AG08395 (cell line): ENCODE results near the gene MVD.

Experiments
- DNase-seq: peaks from one replicate; pipeline ENCODE4 v3.0.0; 2012; ENCODE audit warnings: mixed read lengths, low spot score

Gene MVD

DNA sequence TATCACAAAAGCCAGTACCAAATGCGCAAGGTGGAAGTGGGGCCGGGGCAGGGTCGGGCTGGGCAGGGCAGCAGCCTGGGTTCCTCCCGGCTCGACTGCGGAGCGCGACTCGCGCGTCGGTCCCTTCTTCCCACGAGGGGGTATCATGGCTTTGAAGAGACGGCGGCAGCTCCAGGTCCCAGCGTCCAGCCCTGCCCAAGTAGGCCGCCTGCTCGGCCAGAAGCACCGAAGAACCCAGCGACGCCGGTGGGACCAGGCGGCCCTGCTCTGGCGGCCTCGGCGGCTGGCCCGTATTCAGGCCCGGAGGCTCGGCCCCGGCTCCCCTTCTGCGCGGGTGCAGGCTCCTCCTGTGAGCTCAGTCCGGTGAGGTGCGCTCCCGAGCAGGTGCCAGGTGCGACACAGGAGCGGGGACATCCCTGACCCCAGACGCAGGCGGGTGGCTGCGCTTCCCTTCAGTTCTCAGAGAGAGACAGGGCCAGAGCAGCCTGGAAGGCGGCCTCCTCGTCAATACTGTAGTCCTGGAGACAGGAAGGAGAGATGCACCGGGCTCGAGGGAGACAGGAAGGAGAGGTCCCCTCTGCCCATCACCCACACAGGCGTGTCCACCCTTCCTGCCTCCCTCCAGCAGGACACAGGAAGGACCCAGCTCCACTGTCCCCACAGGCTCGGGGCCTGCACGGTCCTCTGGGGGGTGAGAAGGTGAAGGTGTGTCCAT lies 34.4 kb upstream of the MVD start:
- DNase-seq, result no peak

DNA sequence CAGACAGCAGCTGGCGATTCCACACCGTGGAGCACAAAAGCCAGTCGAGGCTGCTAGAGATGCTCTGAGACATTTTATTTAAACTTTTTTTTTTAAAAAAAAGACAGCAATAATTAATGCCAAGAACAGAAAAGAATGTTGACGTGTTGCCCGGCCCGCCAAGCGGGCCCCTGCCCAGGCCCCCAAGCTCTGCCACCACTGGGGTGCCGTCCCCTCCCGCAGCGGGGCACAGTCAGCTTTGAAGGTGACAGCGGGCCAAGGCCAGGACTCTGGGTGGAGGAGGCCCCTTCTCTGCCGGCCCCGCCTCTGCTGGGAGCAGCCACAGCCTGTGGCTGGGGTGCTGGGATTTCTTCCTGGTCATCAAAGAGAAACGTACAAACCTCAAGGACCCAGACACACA lies 33.5 kb upstream of the MVD start:
- DNase-seq, result no peak

DNA sequence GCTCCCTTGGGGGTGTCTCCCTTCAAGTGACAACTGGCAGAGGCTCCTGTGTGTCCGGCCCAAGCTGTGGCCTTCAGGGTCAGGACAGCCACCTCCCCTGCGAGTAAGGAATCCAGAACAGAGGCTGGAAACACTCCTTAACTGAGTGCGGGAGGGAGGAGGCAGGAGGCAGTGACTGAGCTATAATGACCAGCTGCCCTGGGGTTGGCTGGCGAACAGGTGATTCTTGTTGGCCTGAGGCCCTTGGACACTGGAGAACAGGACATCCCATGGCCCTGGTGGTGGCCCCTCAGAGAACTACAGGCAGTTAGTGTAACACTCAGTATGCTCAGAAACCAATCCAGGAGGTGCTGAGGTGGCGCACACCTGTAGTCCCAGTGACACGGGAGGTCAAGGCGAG lies 32.9 kb upstream of the MVD start:
- no peak for DNase-seq

DNA sequence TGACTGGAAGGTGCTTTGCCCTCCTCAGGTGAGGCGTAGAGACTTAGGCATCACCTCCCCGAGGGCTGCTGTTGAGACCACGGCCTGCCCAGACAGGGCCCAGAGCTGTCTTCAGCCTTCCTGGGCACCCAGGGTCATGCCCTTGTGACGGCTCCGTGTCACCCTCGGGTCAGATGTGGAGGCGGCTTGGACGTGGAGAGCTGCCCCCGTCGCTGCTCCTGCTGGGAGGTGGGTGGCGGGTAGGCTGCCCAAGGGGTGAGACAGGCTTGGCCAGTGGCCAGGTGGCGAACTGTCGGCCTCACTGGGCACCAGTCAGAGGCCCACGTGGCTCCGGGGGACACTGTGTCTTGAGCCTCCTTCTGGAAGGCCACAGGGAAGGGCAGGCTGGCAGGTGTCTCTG lies 32.3 kb upstream of the MVD start:
- no peak for DNase-seq

DNA sequence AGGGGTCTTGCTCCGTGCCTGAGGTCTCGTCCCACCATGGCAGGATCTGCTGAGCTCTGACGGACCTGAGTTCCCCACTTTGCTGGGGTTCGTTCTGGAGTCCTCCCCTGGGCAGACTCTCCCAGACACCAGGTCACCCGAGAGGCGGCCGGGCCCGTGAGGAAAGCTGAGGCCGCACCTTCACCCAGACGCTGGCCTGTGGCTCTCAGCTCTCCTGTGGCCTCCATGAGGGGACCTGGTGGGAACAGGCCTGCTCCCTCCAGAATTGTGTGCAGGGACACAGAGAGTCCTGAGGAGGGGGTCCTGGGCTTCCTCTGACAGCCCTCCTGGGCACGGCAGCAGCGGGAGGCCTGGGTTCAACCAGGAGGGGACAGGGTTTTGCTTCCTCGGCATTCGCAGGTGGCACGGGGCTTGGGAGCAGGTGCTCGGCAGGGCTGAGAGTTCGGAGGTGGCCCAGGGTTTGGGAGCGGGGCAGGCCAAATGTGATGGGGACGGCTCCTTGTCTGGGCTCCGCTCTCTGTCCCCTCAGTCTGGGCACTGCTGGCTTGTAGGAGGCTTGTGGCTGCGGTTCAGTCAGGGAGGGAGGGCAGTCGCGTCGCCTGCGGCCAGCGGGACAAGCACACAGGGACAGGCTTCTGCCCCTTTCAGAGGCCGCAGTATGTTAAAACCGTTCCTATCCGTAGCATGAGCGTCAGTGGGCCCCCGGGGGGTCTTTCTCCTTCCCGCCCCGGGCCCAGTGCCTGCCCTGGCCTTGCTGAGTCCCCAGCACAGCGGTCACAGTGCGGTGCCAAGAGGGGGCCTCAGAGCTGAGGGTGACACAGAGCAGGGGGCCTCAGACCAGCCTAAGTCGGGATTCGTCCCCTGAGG lies 31.6 kb upstream of the MVD start:
- no peak for DNase-seq

DNA sequence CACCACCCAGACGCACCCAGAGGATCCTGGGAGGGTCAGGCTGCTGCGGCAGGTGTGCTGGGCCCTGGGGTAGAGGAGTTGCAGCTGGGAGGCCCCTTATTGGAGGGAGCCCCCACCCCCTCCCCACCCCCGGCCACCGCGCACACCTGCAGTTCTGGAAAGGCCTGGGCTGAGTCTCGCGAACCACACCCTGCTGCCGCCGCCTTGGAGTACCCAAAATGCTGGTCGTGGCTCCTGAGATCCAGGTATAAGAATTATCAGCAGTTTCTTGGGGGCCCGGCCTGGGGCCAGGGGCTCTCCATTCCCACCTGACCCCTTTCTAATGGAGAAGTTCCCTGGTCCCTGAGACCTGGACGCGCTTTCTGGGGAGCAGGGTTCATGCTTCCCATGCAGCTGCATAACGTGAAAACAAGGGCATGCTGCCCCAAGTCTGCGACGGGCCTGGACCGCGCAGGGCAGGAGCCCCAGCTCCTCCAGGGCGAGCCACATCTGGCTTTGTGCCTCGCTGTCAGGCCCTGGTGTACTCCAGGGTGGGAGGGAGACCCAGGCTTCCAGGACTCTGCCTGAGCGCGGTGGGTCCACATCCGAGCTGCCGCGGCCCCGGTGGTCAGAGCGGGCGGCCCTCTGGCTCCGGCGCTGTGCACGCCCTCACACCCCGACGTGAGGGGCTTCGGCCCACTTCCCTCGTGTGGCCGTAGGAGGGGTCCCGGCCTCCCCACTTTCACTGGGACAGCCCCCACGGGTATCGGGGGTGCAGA lies 30.7 kb upstream of the MVD start:
- no peak for DNase-seq

DNA sequence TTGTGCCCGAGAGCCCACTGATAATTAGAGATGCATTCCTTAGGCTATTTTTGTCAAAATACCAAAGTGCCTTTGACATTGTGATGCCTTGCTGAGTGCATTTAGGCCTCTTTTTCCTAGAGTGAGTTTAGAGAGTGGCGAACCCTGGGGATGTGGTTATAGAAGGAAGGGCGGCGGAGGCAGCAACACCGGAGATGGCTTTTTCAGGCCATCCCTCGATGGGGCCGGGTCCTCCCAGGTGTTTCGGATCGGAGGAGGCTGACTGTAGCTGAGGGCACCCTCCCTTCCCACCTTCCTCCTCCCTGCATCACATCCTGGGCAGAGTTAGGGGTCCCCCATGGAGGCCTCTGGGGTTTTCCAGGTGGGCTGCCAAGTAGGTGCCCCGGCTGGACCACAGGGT lies 30.0 kb upstream of the MVD start:
- no peak for DNase-seq

DNA sequence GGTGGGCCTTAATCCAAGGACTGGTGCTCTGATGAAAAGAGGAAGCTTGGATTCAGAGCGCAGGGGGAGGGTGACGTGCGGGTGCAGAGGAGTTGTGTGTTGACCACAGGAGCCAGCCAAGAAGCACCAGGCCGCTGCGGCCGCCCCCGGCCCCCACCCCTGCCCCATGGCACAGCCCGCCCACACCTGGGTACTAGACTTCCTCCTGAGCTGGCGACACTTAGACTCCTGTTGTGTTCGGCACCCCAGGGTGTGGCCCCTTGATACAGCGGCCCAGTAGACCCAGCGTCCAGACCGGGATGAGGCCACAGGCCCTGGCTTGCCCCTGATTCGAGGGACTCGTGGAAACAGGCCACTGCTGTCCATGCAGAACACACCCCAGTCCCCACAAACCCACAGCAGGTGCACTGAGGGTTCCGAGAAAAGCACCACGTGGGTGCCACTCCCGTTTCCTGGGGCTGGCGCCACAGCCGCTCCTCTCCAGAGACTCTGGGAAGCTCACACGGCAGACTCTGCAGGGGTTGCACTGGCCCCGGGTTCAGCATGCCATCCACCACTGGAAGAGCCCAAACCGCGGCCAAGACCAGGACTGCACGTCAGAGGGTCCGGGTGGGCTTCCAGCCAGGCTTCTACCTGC lies 29.2 kb upstream of the MVD start:
- no peak for DNase-seq

DNA sequence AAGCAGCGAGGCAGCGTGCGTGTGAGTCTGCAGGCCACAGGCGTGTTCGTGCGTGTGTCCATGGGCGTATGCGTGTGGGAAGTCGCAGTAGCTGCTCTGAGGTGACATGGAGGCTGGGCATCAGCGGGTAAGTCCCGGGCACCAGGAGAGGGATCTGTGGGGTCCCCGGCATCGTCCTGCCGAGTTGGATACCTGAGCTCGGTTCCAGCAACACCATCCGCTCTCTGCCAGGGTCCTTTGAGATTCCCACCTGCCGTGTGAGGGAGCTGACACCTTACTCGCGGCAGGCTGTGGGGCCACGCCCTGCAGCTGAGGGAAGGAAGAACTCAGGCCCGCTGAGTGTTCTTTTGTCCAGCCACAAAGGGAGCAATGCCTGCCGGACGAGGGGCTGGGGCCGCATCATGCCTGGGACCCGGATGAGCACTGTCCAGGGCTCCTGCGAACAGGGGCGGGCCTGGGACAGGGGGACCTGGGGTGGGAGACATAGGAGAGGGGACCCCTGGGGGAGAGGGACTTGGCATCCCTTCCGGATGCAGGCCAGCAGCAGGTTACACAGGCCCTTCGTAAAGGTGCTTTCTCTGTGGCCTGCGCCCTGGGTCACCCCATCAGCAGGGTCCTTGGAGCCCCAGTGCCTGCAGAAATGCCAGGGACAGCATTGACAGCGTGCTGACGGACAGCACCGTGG lies 28.4 kb upstream of the MVD start:
- DNase-seq, result no peak

DNA sequence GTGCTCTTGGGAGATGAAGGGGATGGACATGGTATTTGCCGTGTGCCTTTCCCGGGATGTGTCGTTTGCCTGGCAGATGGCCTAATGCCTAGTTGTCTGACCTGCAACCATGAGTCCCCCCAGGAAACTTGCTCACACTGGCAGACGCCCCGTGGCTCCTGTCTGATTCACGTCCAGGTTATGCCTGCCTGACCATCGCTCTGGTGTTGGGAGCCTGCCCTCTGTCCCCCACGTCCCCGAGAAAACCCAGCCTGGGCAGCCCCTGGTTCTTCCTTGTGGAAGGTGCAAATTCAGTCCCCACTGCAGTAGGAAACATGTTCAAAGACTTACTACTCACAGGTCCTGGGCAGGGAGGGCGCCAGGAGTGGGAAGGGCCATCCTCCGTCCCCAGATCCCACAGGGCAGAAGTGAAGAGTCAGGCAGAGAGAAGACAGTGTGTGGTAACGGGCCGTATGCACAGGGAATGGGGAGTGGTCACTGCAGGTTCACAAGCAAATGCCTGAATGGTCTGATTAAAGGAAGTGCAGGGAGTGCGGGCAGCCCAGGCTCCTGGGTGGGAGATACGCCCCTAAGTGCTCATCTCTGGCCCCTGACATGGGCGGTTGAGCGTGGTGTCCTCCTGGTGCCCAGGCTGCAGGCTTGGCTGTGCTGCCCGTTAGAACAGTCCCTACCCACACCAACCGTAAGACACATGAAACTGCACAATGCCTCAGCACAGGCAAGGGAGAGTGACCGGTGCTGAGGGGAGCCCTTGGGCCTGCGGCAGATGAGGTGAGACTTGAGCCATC lies 27.6 kb upstream of the MVD start:
- no peak for DNase-seq

DNA sequence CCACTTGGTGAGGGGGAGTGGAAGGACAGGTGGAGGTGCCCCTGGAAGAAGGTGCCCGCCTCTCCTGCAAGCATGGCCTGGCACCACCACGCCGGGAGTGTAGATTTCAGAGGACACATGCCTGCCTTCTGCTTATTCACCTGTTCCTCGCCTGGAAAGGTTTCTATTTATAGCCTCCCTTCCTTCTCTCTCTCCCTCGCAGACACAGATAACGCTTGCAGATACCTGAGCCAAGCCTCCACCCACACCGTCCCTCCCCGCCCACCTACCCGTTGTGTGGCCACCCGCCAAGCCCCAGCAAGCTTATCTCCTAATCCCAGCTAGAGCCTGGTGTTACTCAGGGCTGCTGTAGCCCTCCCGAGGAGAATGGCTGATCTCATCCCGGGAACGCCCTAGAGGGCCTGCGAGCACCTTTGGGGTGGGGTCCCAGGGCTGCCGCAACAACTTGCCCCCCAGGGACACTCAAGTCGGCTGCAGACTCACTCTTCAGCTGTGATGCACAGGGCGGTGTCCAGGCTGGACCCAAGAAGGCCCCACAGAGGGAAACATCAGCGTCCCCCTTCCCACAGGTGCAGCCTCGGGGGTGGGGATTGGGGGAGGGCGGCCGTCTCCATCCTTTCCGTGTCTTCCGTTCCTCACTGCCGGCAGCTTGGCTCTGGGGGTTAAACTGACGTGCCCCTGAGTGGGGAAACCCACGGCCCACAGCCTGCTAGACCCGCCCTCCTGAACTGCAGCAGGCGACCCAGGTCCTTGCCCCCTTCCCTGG lies 25.3 kb upstream of the MVD start:
- DNase-seq, result no peak

DNA sequence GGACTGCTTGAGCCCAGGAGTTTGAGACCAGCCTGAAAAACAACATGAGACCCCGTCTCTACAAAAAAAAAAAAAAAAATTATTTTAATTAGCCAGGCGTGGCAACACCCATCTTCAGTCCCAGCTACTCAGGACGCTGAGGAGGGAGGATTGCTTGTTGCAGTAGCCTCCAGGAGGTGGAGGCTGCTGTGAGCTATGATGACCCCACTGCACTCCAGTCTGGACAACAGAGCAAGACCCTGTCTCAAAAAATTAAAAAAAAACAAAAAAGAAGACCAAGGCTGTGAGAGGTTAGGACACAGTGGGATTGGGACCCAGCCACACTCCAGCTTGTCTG lies 24.8 kb upstream of the MVD start:
- no peak for DNase-seq

DNA sequence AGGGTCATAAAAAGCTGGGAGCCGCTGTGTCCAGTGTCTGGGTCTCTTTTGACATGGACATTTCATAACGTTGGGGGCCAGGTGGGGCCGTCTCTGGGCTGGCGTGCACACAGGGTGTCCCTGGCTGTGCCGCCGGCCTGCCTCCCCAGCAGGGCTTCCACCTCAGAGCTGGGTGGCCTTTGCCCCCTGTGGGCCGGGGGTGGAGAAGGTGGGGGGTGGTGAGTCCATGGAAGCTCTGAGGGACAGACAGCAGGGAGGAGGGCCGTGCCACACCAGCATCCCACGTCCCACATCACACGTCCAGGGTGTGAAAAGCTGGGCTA lies 24.3 kb upstream of the MVD start:
- DNase-seq, result no peak

DNA sequence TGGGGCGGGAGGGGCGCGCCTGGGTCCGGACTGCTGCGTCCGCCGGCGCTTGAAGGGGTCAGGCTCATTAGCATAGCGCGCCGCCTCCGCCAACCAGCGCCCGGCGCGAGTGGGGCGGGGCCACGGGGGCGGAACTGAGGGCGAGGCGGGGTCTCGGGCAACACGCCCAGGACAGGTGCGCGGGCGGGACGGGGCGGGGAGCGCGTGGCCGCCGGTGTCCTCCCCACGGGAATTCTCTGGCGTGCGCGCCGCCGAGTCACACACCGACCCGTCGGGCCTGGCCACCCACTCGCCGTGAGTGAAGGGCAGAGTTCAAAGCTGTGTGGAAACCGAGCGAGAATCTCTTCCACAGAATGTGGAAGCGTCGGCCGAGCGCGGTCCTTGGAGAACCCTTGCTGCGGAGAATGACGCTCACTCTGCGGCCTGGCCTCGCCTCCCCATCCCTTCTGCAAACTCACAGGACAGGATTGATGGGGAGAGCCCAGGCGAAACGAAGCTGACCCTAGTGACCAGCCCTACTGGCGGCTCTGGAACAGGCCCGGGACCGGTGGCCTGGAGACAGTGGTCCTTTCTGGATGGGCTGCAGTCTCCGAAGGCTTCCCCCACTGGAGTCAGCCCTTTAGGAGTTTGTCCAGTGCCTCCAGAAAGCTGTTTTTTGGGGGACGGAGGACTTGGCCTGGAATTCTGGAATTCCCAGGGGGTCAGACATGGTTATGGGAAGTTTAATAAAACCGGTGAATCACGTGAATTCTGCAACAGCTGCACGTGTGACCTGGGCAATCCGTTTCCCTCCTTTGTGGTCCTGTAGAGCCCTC lies 23.8 kb upstream of the MVD start, which contains the start of gene SNAI3:
TSS of gene SNAI3 (minus strand) at position 69 of the 815 bp plus-strand sequence. CDS start 101 bp downstream, outside the sequence.
- peak; percentile 67 for DNase-seq

DNA sequence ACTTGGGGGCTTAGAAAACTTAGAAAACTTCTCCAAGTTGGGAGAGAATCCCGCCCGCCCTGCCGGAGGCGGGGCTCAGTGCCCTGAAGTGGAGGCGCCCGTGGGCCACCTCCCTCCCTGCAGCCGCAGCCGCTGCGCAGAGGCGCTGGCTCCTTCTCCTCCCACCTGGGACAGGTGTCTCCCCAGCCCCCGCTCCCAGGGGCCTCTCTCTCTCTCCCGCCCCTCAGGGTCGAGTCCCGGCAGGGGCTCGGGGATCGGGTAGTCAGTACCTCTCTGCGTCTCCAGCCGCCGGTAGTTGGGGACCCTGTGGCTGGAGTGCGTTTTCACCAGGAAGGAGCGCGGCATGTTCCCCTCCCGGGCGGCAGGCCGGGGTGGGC lies 23.2 kb upstream of the MVD start:
- no peak for DNase-seq

DNA sequence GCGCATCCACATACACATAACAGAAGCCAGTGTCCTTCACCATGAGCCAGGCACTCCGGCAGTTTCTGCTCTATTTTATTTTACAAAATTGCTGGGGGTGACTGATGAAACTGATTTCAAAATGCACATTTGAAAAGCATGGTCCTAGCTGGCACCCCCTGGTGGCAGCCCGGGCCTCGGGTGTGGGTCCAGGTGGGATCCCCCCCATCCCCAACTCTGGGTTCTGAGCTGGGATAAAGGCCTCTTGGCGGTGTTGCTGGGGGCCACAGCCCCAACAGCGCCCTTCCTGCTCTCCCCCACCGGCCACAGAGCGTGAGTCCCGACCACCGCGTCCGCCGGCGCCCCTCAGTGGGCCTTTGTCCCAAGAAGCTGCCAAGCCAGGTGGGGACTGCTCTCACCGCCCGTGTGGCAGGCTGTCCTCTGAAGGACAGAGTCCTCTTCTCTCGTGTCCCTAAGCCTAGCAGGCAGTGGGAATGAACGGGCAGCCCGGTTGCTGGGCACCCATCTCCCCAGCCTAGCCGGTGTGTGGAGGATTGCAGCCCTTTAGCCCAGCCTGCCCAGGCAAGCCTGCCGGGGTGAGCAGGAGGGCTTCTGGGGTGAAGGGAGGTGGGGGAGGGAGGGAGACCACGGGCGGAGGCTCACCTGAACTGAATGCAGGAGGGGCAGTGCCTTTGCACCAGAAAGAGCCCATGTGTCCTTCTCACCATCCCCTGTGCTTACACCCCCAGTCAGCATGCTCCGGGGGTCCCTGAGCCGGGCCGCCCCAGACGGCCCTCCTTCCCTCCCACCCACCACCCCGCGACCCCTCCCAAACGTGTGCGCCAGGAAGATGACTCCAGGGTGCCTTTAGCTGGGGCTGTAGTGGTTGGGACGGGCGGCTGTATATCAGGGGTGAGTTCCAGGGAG lies 22.5 kb upstream of the MVD start:
- peak; percentile 76 for DNase-seq

DNA sequence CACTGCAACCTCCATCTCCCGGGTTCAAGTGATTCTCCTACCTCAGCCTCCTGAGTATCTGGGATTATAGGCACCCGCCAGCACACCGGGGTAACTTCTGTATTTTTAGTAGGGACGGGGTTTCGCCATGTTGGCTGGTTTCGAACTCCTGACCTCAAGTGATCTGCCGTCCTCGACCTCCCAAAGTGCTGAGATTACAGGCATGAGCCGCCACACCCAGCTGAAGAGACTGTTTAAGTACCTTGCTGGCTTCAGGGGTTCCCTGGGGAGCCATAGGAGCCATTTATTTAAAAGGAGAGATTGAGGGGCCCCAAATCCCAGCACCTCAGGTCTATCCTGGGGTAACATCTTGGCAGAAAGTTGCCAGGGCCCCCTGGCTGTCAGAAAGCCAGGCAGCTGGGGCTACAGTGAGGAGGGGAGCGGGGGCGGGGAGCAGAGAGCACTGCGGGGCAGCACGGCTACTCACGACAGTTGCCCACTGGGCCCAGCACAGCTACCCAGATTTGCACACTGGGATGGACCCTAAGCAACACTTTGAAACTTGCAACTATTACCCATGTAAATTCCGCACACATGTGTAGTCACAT lies 21.8 kb upstream of the MVD start:
- DNase-seq, result no peak
